LNCAP (cell line): Measurements from ENCODE around the gene MFSD6.

Experiments used
- CTCF ChIP-seq: fragments of 450-650 bp; IDR thresholded peaks from 2 replicates; pipeline ENCODE4 v1.5.1; 2017; ENCODE audit warnings: mild to moderate bottlenecking

Gene MFSD6

GRCh38 chr2:190540048-190540447 lies 131.9 kb downstream of the MFSD6 start:
- TF ChIP-seq CTCF, result no peak

GRCh38 chr2:190545093-190545492 lies 136.9 kb downstream of the MFSD6 start:
- no peak for TF ChIP-seq CTCF

GRCh38 chr2:190545555-190546385 lies 137.6 kb downstream of the MFSD6 start:
- no peak for TF ChIP-seq CTCF

- TF ChIP-seq CTCF, result no peak
These were observed 138.6 kb downstream of the MFSD6 start for GRCh38 chr2:190546734-190547133.

GRCh38 chr2:190547886-190548285 lies 139.7 kb downstream of the MFSD6 start:
- TF ChIP-seq CTCF, result no peak

GRCh38 chr2:190550137-190550536 lies 142.0 kb downstream of the MFSD6 start:
- no peak for TF ChIP-seq CTCF
